Measurements from ENCODE around the gene PAPPA2.

PAPPA2 gene

GRCh38 chr1:176838276-176838995 is 375.5 kb downstream of the PAPPA2 start:
- Mint-ChIP-seq H3K4me3 (no peak overlapping the region), H3K27ac (no peak overlapping the region), H3K27me3 (ENCODE audit: low read depth) (no peaks in the 10 kb centered on the region), H3K9me3 (no peaks in the 10 kb centered on the region), H3K4me1 (ENCODE audit: low read depth) (no peaks in the 10 kb centered on the region), H3K36me3 (ENCODE audit: low read depth) (no peaks in the 10 kb centered on the region)
- no peak for DNase-seq (ENCODE audit: low spot score)

GRCh38 chr1:176839216-176839615 is 376.2 kb downstream of the PAPPA2 start:
- H3K4me1 Mint-ChIP-seq (ENCODE audit: low read depth), result no peaks in the 10 kb centered on the region
- no peak for DNase-seq (ENCODE audit: low spot score)
- no peak overlapping the region for H3K4me3 Mint-ChIP-seq
- H3K27me3 Mint-ChIP-seq (ENCODE audit: low read depth), result no peaks in the 10 kb centered on the region
- H3K27ac Mint-ChIP-seq, result no peak overlapping the region
- no peaks in the 10 kb centered on the region for H3K36me3 Mint-ChIP-seq (ENCODE audit: low read depth)
- no peaks in the 10 kb centered on the region for H3K9me3 Mint-ChIP-seq

GRCh38 chr1:176841238-176841637 is 378.3 kb downstream of the PAPPA2 start:
- H3K27ac Mint-ChIP-seq, result no peak overlapping the region
- H3K9me3 Mint-ChIP-seq, result no peaks in the 10 kb centered on the region
- H3K4me1 Mint-ChIP-seq (ENCODE audit: low read depth), result no peaks in the 10 kb centered on the region
- no peak overlapping the region for H3K4me3 Mint-ChIP-seq
- no peaks in the 10 kb centered on the region for H3K27me3 Mint-ChIP-seq (ENCODE audit: low read depth)
- no peak for DNase-seq (ENCODE audit: low spot score)
- no peaks in the 10 kb centered on the region for H3K36me3 Mint-ChIP-seq (ENCODE audit: low read depth)

- Mint-ChIP-seq H3K4me3 (no peak overlapping the region), H3K27me3 (ENCODE audit: low read depth) (no peaks in the 10 kb centered on the region), H3K27ac (no peak overlapping the region), H3K9me3 (no peaks in the 10 kb centered on the region), H3K36me3 (ENCODE audit: low read depth) (no peaks in the 10 kb centered on the region), H3K4me1 (ENCODE audit: low read depth) (no peaks in the 10 kb centered on the region)
- no peak for DNase-seq (ENCODE audit: low spot score)
Measured at GRCh38 chr1:176843352-176844297, 380.6 kb downstream of the PAPPA2 start.

- no peaks in the 10 kb centered on the region for H3K36me3 Mint-ChIP-seq (ENCODE audit: low read depth)
- no peaks in the 10 kb centered on the region for H3K9me3 Mint-ChIP-seq
- DNase-seq (ENCODE audit: low spot score), result no peak
- H3K27me3 Mint-ChIP-seq (ENCODE audit: low read depth), result no peaks in the 10 kb centered on the region
- H3K4me3 Mint-ChIP-seq, result no peak overlapping the region
- H3K4me1 Mint-ChIP-seq (ENCODE audit: low read depth), result no peaks in the 10 kb centered on the region
- H3K27ac Mint-ChIP-seq, result no peak overlapping the region
Measured at GRCh38 chr1:176847052-176847451, 384.1 kb downstream of the PAPPA2 start.

GRCh38 chr1:176849281-176849680 is 386.3 kb downstream of the PAPPA2 start:
- no peak for DNase-seq (ENCODE audit: low spot score)
- no peaks in the 10 kb centered on the region for H3K36me3 Mint-ChIP-seq (ENCODE audit: low read depth)
- no peak overlapping the region for H3K27ac Mint-ChIP-seq
- H3K4me3 Mint-ChIP-seq, result no peak overlapping the region
- H3K9me3 Mint-ChIP-seq, result no peaks in the 10 kb centered on the region
- no peaks in the 10 kb centered on the region for H3K4me1 Mint-ChIP-seq (ENCODE audit: low read depth)
- H3K27me3 Mint-ChIP-seq (ENCODE audit: low read depth), result no peaks in the 10 kb centered on the region

- no peak overlapping the region for H3K27ac Mint-ChIP-seq
- no peak for DNase-seq (ENCODE audit: low spot score)
- H3K36me3 Mint-ChIP-seq (ENCODE audit: low read depth), result no peaks in the 10 kb centered on the region
- no peaks in the 10 kb centered on the region for H3K4me1 Mint-ChIP-seq (ENCODE audit: low read depth)
- H3K4me3 Mint-ChIP-seq, result no peak overlapping the region
- no peaks in the 10 kb centered on the region for H3K27me3 Mint-ChIP-seq (ENCODE audit: low read depth)
- no peaks in the 10 kb centered on the region for H3K9me3 Mint-ChIP-seq
Measured at GRCh38 chr1:176850871-176851270, 387.9 kb downstream of the PAPPA2 start.

- H3K36me3 Mint-ChIP-seq (ENCODE audit: low read depth), result no peaks in the 10 kb centered on the region
- H3K4me1 Mint-ChIP-seq (ENCODE audit: low read depth), result no peaks in the 10 kb centered on the region
- no peak overlapping the region for H3K4me3 Mint-ChIP-seq
- no peaks in the 10 kb centered on the region for H3K9me3 Mint-ChIP-seq
- H3K27me3 Mint-ChIP-seq (ENCODE audit: low read depth), result no peaks in the 10 kb centered on the region
- no peak for DNase-seq (ENCODE audit: low spot score)
- no peak overlapping the region for H3K27ac Mint-ChIP-seq
Measured at GRCh38 chr1:176852124-176852523, 389.1 kb downstream of the PAPPA2 start.

GRCh38 chr1:176853503-176853902 is 390.5 kb downstream of the PAPPA2 start:
- Mint-ChIP-seq H3K4me1 (ENCODE audit: low read depth) (no peaks in the 10 kb centered on the region), H3K9me3 (no peaks in the 10 kb centered on the region), H3K27me3 (ENCODE audit: low read depth) (no peaks in the 10 kb centered on the region), H3K4me3 (no peak overlapping the region), H3K27ac (no peak overlapping the region), H3K36me3 (ENCODE audit: low read depth) (no peaks in the 10 kb centered on the region)
- no peak for DNase-seq (ENCODE audit: low spot score)

- no peak for DNase-seq (ENCODE audit: low spot score)
- Mint-ChIP-seq H3K27ac (no peak overlapping the region), H3K9me3 (no peaks in the 10 kb centered on the region), H3K36me3 (ENCODE audit: low read depth) (no peaks in the 10 kb centered on the region), H3K4me3 (no peak overlapping the region), H3K4me1 (ENCODE audit: low read depth) (no peaks in the 10 kb centered on the region), H3K27me3 (ENCODE audit: low read depth) (no peaks in the 10 kb centered on the region)
Measured at GRCh38 chr1:176854121-176854520, 391.1 kb downstream of the PAPPA2 start.

GRCh38 chr1:176854758-176855745 is 392.1 kb downstream of the PAPPA2 start:
- Mint-ChIP-seq H3K27me3 (ENCODE audit: low read depth) (no peaks in the 10 kb centered on the region), H3K27ac (no peak overlapping the region), H3K9me3 (no peaks in the 10 kb centered on the region), H3K36me3 (ENCODE audit: low read depth) (no peaks in the 10 kb centered on the region), H3K4me1 (ENCODE audit: low read depth) (no peaks in the 10 kb centered on the region), H3K4me3 (no peak overlapping the region)
- DNase-seq (ENCODE audit: low spot score), result no peak

- Mint-ChIP-seq H3K4me1 (ENCODE audit: low read depth) (no peaks in the 10 kb centered on the region), H3K36me3 (ENCODE audit: low read depth) (no peaks in the 10 kb centered on the region), H3K9me3 (no peaks in the 10 kb centered on the region), H3K4me3 (no peak overlapping the region), H3K27me3 (ENCODE audit: low read depth) (no peaks in the 10 kb centered on the region), H3K27ac (no peak overlapping the region)
- DNase-seq (ENCODE audit: low spot score), result no peak
Measured at GRCh38 chr1:176857632-176858031, 394.7 kb downstream of the PAPPA2 start.

GRCh38 chr1:176858433-176858916 is 395.5 kb downstream of the PAPPA2 start:
- no peak overlapping the region for H3K4me3 Mint-ChIP-seq
- no peaks in the 10 kb centered on the region for H3K27me3 Mint-ChIP-seq (ENCODE audit: low read depth)
- no peaks in the 10 kb centered on the region for H3K4me1 Mint-ChIP-seq (ENCODE audit: low read depth)

More at GRCh38 chr1:176858433-176858916, 395.5 kb downstream of the PAPPA2 start:
- no peaks in the 10 kb centered on the region for H3K36me3 Mint-ChIP-seq (ENCODE audit: low read depth)
- no peak overlapping the region for H3K27ac Mint-ChIP-seq
- no peaks in the 10 kb centered on the region for H3K9me3 Mint-ChIP-seq
- DNase-seq (ENCODE audit: low spot score), result no peak
